ENCODE measurements around the gene SCO2.

GRCh38 chr22:50569896-50570535 lies 44.6 kb upstream of the SCO2 start:
- no peak for TF ChIP-seq CTCF (conservative IDR thresholded peaks at IDR 0.05; ENCODE audit: low read length)
- no peak for TF ChIP-seq EZH2phosphoT487 (IDR thresholded peaks at IDR 0.05; ENCODE audit: borderline replicate concordance, low read depth, low read length)

Measured in OCI-LY7 (cell line).